ENCODE measurements around the gene ZNHIT6. TPM values are rescaled to one million over a fixed set of nuclear protein-coding genes. Genes with fewer than 3 reads are reported as not detected.
"Not testable (repeated sequence)": the region's sequence is repeated elsewhere in the genome, so short reads cannot be mapped to it uniquely, and the experiment has no call there.

ZNHIT6 gene
- total RNA-seq (2014; rRNA removed; shearing (Covaris generic)) = 13.4 and 14.0 TPM in 2 replicates
- polyA plus RNA-seq (2015; cell fraction: cytosol; rRNA removed) = 23.2 and 30.0 TPM in 2 replicates
- polyA plus RNA-seq (2015; cell fraction: nucleus; rRNA removed) = 11.8 and 13.4 TPM in 2 replicates

GRCh38 chr1:85707990-85708828 lies at the start of gene ZNHIT6:
Gene ZNHIT6 (minus strand): TSS chr1:85708433. CDS start chr1:85708284, 149 bp downstream.
- in situ Hi-C loops (cut with HindIII; ENCODE audit: low pct_unique_long_range_greater_than_20kb, low sequenced_read_pairs) = no loop called here

GRCh38 chr1:85756864-85757263 lies 48.6 kb upstream of the ZNHIT6 start:
- in situ Hi-C loops (cut with HindIII; ENCODE audit: low pct_unique_long_range_greater_than_20kb, low sequenced_read_pairs) = no loop called here
- no peak for DNase-seq (ENCODE audit: low read depth, low spot score)

More at GRCh38 chr1:85707990-85708828, at the start of gene ZNHIT6:
- peak; percentile 94 for DNase-seq (ENCODE audit: low read depth, low spot score)

GRCh38 chr1:85748120-85748519 lies 39.9 kb upstream of the ZNHIT6 start:
- no peak for DNase-seq (ENCODE audit: low read depth, low spot score)
- in situ Hi-C loops (cut with HindIII; ENCODE audit: low pct_unique_long_range_greater_than_20kb, low sequenced_read_pairs) = no loop called here

GRCh38 chr1:85746777-85747176 lies 38.5 kb upstream of the ZNHIT6 start:
- in situ Hi-C loops (cut with HindIII; ENCODE audit: low pct_unique_long_range_greater_than_20kb, low sequenced_read_pairs) = no loop called here
- DNase-seq (ENCODE audit: low read depth, low spot score) = no peak

- no peak for DNase-seq (ENCODE audit: low read depth, low spot score)
- in situ Hi-C loops (cut with HindIII; ENCODE audit: low pct_unique_long_range_greater_than_20kb, low sequenced_read_pairs) = no loop called here
Measured at GRCh38 chr1:85743814-85744213, 35.6 kb upstream of the ZNHIT6 start.

- in situ Hi-C loops (cut with HindIII; ENCODE audit: low pct_unique_long_range_greater_than_20kb, low sequenced_read_pairs) = no loop called here
- no peak for DNase-seq (ENCODE audit: low read depth, low spot score)
Measured at GRCh38 chr1:85734931-85735330, 26.7 kb upstream of the ZNHIT6 start.

- in situ Hi-C loops (cut with HindIII; ENCODE audit: low pct_unique_long_range_greater_than_20kb, low sequenced_read_pairs) = no loop called here
- DNase-seq (ENCODE audit: low read depth, low spot score) = no peak
Measured at GRCh38 chr1:85718678-85719340, 10.6 kb upstream of the ZNHIT6 start.

- in situ Hi-C loops (cut with HindIII; ENCODE audit: low pct_unique_long_range_greater_than_20kb, low sequenced_read_pairs); DNase-seq (ENCODE audit: low read depth, low spot score): not testable (repeated sequence)
Measured at GRCh38 chr1:85714418-85715114, 6.3 kb upstream of the ZNHIT6 start.

GRCh38 chr1:85708829-85709227 lies 595 bp upstream of the ZNHIT6 start:
- DNase-seq (ENCODE audit: low read depth, low spot score) = no peak
- in situ Hi-C loops (cut with HindIII; ENCODE audit: low pct_unique_long_range_greater_than_20kb, low sequenced_read_pairs) = no loop called here

- no peak for DNase-seq (ENCODE audit: low read depth, low spot score)
- in situ Hi-C loops (cut with HindIII; ENCODE audit: low pct_unique_long_range_greater_than_20kb, low sequenced_read_pairs) = no loop called here
Measured at GRCh38 chr1:85707267-85707989, 805 bp downstream of the ZNHIT6 start.

- DNase-seq (ENCODE audit: low read depth, low spot score) = no peak
- in situ Hi-C loops (cut with HindIII; ENCODE audit: low pct_unique_long_range_greater_than_20kb, low sequenced_read_pairs) = no loop called here
Measured at GRCh38 chr1:85705940-85706339, 2.3 kb downstream of the ZNHIT6 start.

GRCh38 chr1:85700422-85700821 lies 7.8 kb downstream of the ZNHIT6 start:
- no peak for DNase-seq (ENCODE audit: low read depth, low spot score)
- in situ Hi-C loops (cut with HindIII; ENCODE audit: low pct_unique_long_range_greater_than_20kb, low sequenced_read_pairs) = no loop called here

- in situ Hi-C loops (cut with HindIII; ENCODE audit: low pct_unique_long_range_greater_than_20kb, low sequenced_read_pairs) = loop anchor here (25.0 kb wide), 1 partner anchor 386 kb away; no protein-coding TSS in a partner anchor
Measured at GRCh38 chr1:85697895-85698294, 10.3 kb downstream of the ZNHIT6 start.

GRCh38 chr1:85692730-85693314 lies 15.4 kb downstream of the ZNHIT6 start:
- in situ Hi-C loops (cut with HindIII; ENCODE audit: low pct_unique_long_range_greater_than_20kb, low sequenced_read_pairs) = loop anchor here (25.0 kb wide), 1 partner anchor 381 kb away; no protein-coding TSS in a partner anchor
- peak; percentile 38 for DNase-seq (ENCODE audit: low read depth, low spot score)

More at GRCh38 chr1:85697895-85698294, 10.3 kb downstream of the ZNHIT6 start:
- DNase-seq (ENCODE audit: low read depth, low spot score) = no peak

GRCh38 chr1:85689775-85690404 lies 18.3 kb downstream of the ZNHIT6 start:
- in situ Hi-C loops (cut with HindIII; ENCODE audit: low pct_unique_long_range_greater_than_20kb, low sequenced_read_pairs) = loop anchor here (25.0 kb wide), 1 partner anchor 378 kb away; no protein-coding TSS in a partner anchor
- DNase-seq (ENCODE audit: low read depth, low spot score) = no peak

- no peak for DNase-seq (ENCODE audit: low read depth, low spot score)
- in situ Hi-C loops (cut with HindIII; ENCODE audit: low pct_unique_long_range_greater_than_20kb, low sequenced_read_pairs) = loop anchor here (25.0 kb wide), 1 partner anchor 371 kb away; no protein-coding TSS in a partner anchor
Measured at GRCh38 chr1:85683292-85684025, 24.8 kb downstream of the ZNHIT6 start.

Measured in SK-MEL-5 (cell line).